ENCODE results near the gene METTL25.

Gene METTL25

GRCh38 chr12:82527165-82527780 lies 168.9 kb downstream of the METTL25 start:
- DNase-seq (ENCODE audit: low spot score): peak; percentile 8

All from HuH-7.5 (cell line).